HG03064 (cell line): ENCODE results near the gene MPP3.

Experiments
- ATAC-seq: cut with Tn5 transposase; IDR thresholded peaks from one replicate; pipeline ENCODE4 v1.9.1; 2021; ENCODE audit warnings: low read depth; ENCODE audit not compliant: unreplicated experiment

MPP3 gene

GRCh38 chr17:43755389-43755875, 77.5 kb downstream of the MPP3 start:
- ATAC-seq = no peak

DNA sequence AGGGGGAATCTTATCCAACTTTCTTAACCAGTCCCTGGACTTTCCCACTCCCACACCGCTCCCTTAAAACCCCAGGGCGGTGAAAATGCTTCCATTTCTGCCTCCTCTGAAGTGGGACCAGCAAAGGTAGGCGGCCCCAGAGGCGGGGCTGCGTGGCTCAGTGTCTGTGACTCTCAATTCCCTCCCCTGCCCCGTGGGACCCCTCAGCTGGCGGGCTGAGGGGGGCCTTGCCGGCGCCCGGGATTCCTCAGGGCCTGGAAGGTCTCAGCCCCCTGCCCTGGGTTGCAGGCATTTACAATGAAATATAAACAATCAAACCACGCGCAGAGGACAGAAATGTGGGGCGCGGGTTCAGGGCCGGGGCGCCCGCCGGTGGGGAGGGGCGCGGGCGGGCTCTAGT, 78.0 kb downstream of the MPP3 start:
- no peak for ATAC-seq

DNA sequence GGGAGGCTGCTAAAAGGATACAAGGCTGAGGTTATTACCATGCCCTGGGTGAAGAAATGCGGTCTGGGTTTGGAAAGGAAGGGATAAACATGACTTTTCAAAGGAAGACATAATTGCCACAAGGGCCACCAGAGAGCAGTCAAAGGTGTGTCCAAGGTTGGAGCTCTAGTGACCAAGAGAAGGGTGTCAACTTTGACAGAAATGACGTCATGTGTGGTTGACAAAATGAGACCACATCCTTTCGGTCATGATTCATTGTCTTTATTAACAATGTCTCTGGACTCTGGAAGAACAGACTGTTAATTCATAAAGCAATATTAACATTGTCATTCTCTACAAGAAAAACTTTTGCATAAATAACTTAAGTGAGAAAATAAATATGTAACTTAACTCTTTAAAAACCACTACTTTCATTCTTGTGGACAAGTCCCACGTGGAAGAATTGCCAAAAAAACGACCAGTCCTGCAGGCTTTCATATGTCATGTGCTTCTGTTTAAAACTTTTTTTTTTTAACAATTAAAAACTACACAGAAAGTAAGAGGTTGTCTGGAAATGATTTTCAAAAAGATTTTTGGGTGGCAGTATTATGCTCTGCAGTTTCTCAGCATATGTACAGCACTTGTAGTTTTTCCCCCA, 79.3 kb downstream of the MPP3 start:
- ATAC-seq = no peak
